Stomach (tissue), 9 donors: ENCODE results near the gene UBE2U. TPM values are rescaled to one million over a fixed set of nuclear protein-coding genes. Genes with fewer than 3 reads are reported as not detected.

ENCODE experiments used
- DNase-seq, 2 donors: peaks; one replicate each; pipeline versions ENCODE4 v3.0.0 to v3.0.0-alpha.2; 2013 to 2019
- H3K27ac ChIP-seq, 5 donors: fragments of 200-600 bp in 4 of 5; sonication (generic) in 4 of 5; one replicate each; pipeline ENCODE4 v1.5.1; 2013 to 2019; ENCODE audit warnings: mild to moderate bottlenecking in 1 of 5, moderate library complexity in 1 of 5
- H3K27me3 ChIP-seq, 3 donors: fragments of 200-600 bp; sonication (generic); one replicate each; pipeline ENCODE4 v1.5.1; 2017 to 2019; ENCODE audit warnings: mixed run types in 1 of 3
- H3K36me3 ChIP-seq, 4 donors: fragments of 200-600 bp; sonication (generic); 1 replicate in 3 of 4; 2 replicates in 1 of 4; pipeline ENCODE4 v1.5.1; 2016 to 2019
- H3K4me1 ChIP-seq, 4 donors: fragments of 200-600 bp; sonication (generic); one replicate each; pipeline ENCODE4 v1.5.1; 2016 to 2019
- H3K4me3 ChIP-seq, 4 donors: fragments of 200-600 bp; sonication (generic) in 3 of 4; one replicate each; pipeline ENCODE4 v1.5.1; 2016 to 2019; ENCODE audit warnings: mild to moderate bottlenecking in 1 of 4
- H3K9me3 ChIP-seq, 4 donors: fragments of 200-600 bp; sonication (generic); one replicate each; pipeline ENCODE4 v1.5.1; 2016 to 2019
- CTCF ChIP-seq, 7 experiments: fragments of 450-650 bp in 4 of 7; fragments of 200-600 bp in 3 of 7; sonication (generic) in 3 of 7; IDR thresholded peaks; one replicate each; pipeline ENCODE4 v1.5.1; 2016 to 2019; ENCODE audit warnings: antibody characterized with exemption in 7 of 7, control low read depth in 2 of 7, mild to moderate bottlenecking in 1 of 7
- EP300 ChIP-seq: sonication (generic); formaldehyde crosslinking; IDR thresholded peaks from one replicate; pipeline ENCODE4 v1.6.1; 2017; ENCODE audit warnings: antibody characterized with exemption
- POLR2A ChIP-seq, 4 donors: fragments of 450-650 bp; IDR thresholded peaks; one replicate each; pipeline ENCODE4 v1.6.1; 2016; ENCODE audit warnings: antibody characterized with exemption in 4 of 4, control low read depth in 2 of 4, mild to moderate bottlenecking in 1 of 4, moderate library complexity in 1 of 4
- POLR2AphosphoS5 ChIP-seq, 3 donors: sonication (generic); formaldehyde crosslinking; IDR thresholded peaks; one replicate each; pipeline ENCODE4 v1.6.1; 2016; ENCODE audit warnings: antibody characterized with exemption in 3 of 3
- WGBS, 5 donors: extraction: QIAGEN DNeasy Blood & Tissue Kit in 3 of 5; methylation state at CpG; one replicate each; pipeline versions ENCODE4 v1.1.5 to v1.1.7; 2013 to 2018; 5-methylcytosine and 5-hydroxymethylcytosine counted together
- intact Hi-C: fragments of 100-400 bp; cut with DNase I; formaldehyde crosslinking; loops from one replicate; pipeline ENCODE4 v1.15.1; 2023; ENCODE audit warnings: low total_unique reads
- polyA plus RNA-seq, 3 donors: library from polyadenylated mRNA; stranded (reverse); fragments of 200-250 nt; gene quantifications; one replicate each; pipeline ENCODE4 v1.2.3, GENCODE V29; 2013
- total RNA-seq, 5 donors: library from RNA; depleted of rRNA; stranded (reverse); fragments of >200 nt; gene quantifications; one replicate each; pipeline versions ENCODE4 v1.1.0 to v1.2.3, GENCODE V29; 2014 to 2016
- donor health status: healthy with polysubstance abuse.
- donor health status: Bipolar disorder and iron deficiency.
- donor health status: healthy.

UBE2U gene
- total and polyA plus RNA-seq, 8 donors: 0.08 TPM; not detected in 7

- no peaks in the 10 kb centered on the region for H3K36me3 ChIP-seq
- 55 to 79% (median 63%) methylated on average over 8 of the region's 8 CpGs for WGBS, 5 donors
- peaks cover 0 to 13% (median 6%) of the 10 kb centered on the region in 4 donors for H3K4me1 ChIP-seq
- no peak for DNase-seq
- TF ChIP-seq POLR2A (IDR thresholded peaks at IDR 0.05) (no peak), CTCF (IDR thresholded peaks at IDR 0.05) (no peak), EP300 (no peak), POLR2AphosphoS5 (IDR thresholded peaks at IDR 0.05) (no peak)
- no peak overlapping the region for H3K27ac ChIP-seq
- intact Hi-C loops: no loop called here
- H3K9me3 ChIP-seq: no peaks in the 10 kb centered on the region
- no peaks in the 10 kb centered on the region for H3K27me3 ChIP-seq
- no peak overlapping the region for H3K4me3 ChIP-seq
Observed at GRCh38 chr1:64196074-64196870, 7.2 kb upstream of the UBE2U start.

DNA sequence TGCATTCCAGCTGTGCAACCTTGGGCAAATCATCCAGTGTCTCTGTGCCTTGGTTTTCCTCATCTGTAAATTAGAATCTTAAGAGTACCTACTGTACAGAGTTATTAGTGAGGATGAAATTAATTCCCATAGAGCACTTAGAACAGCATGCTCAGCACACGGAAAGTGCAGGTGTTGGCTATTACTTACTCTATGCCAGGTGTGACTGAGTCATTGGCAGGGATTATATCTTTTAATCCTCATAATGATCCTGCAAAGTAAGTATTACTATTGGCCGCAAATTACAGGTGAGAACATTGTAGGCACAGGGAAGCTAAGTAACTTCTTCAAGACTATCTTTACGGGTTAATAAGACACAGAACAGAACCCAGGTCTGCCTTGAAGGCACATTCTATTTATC is 6.3 kb upstream of the UBE2U start:
- TF ChIP-seq CTCF (IDR thresholded peaks at IDR 0.05) (no peak), POLR2A (IDR thresholded peaks at IDR 0.05) (no peak), POLR2AphosphoS5 (IDR thresholded peaks at IDR 0.05) (no peak), EP300 (no peak)
- intact Hi-C loops: no loop called here
- no peak for DNase-seq
- Histone ChIP-seq H3K4me3 (no peak overlapping the region), H3K27ac (no peak overlapping the region), H3K4me1 (peaks cover 0 to 13% (median 6%) of the 10 kb centered on the region in 4 donors), H3K9me3 (no peaks in the 10 kb centered on the region), H3K36me3 (no peaks in the 10 kb centered on the region), H3K27me3 (no peaks in the 10 kb centered on the region)
- WGBS, 5 donors: 54 to 81% (median 70%) methylated on average over 3 of the region's 3 CpGs

DNA sequence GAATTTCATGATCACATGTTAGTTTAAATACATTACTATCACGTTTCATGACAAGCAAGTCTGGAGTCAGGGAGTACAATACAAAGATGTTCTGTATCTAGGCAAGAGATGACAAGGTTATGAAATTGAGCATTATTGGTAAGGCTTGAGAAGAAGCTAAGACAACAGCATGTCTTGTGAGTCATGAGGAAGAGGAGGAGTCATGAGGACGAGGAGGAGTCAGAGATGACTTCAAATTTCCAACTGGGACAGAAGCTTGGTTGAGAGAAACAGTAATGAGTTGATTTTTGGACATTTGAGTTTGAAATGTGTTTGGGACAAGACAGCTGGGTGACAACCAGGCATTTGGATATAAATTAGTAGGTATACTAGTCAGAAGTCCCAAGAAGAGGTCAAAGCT is 4.3 kb upstream of the UBE2U start:
- DNase-seq: no peak
- no peak overlapping the region for H3K4me3 ChIP-seq
- WGBS, 5 donors: 52 to 71% (median 59%) methylated on average over 2 of the region's 2 CpGs
- peaks cover 0 to 11% (median 6%) of the 10 kb centered on the region in 4 donors for H3K4me1 ChIP-seq
- intact Hi-C loops: no loop called here
- no peak overlapping the region for H3K27ac ChIP-seq
- no peak for TF ChIP-seq POLR2A (IDR thresholded peaks at IDR 0.05)
- TF ChIP-seq CTCF (IDR thresholded peaks at IDR 0.05): no peak
- no peak for TF ChIP-seq EP300
- no peak for TF ChIP-seq POLR2AphosphoS5 (IDR thresholded peaks at IDR 0.05)
- H3K9me3 ChIP-seq: no peaks in the 10 kb centered on the region
- H3K36me3 ChIP-seq: no peaks in the 10 kb centered on the region
- no peaks in the 10 kb centered on the region for H3K27me3 ChIP-seq

DNA sequence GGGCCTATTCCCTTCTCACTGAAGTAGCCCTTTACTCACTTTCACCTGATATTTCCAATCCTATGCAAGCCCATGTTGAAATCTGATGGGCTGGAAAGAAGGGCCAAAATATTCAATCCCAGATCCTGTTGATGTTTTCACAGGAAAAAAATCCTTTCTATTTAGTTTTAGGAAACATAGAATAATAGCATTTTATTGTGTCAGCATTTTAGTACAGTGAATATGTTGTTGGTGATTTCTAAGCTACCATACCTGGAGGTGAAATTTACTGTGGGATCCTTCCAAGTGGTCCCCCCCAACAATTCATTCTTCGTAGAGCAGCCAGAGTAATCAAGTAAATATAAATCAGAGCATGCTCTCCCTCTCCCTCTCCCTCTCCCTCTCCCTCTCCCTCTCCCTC is 3.4 kb upstream of the UBE2U start:
- Histone ChIP-seq H3K9me3 (no peaks in the 10 kb centered on the region), H3K27ac (no peak overlapping the region), H3K4me3 (no peak overlapping the region), H3K4me1 (peaks cover 0 to 9% (median 6%) of the 10 kb centered on the region in 4 donors), H3K36me3 (no peaks in the 10 kb centered on the region), H3K27me3 (no peaks in the 10 kb centered on the region)
- WGBS, 5 donors: 28 to 93% (median 79%) methylated on average over 1 of the region's 1 CpG
- DNase-seq: no peak
- TF ChIP-seq EP300 (no peak), POLR2AphosphoS5 (IDR thresholded peaks at IDR 0.05) (no peak), POLR2A (IDR thresholded peaks at IDR 0.05) (no peak), CTCF (IDR thresholded peaks at IDR 0.05) (no peak)
- intact Hi-C loops: no loop called here
